UCSD-AML1 (cell line): ENCODE results near the gene ERO1B.
"Not testable (repeated sequence)": the region's sequence is repeated elsewhere in the genome, so short reads cannot be mapped to it uniquely, and the experiment has no call there.

Experiments
- DNase-seq: peaks from one replicate; lab custom pipeline; 2025; ENCODE audit not compliant: unreplicated experiment; lab: John Stamatoyannopoulos, UW

ERO1B gene

GRCh38 chr1:236281654-236282424 is at the start of gene ERO1B:
Gene ERO1B, minus strand, starts transcription at chr1:236281958. Its CDS starts 175 bp downstream, at chr1:236281783.
- DNase-seq, result peak; percentile 98

GRCh38 chr1:236331412-236331811 is 49.7 kb upstream of the ERO1B start:
- not testable (repeated sequence) for DNase-seq

GRCh38 chr1:236326432-236326831 is 44.7 kb upstream of the ERO1B start:
- DNase-seq, result no peak

GRCh38 chr1:236325567-236325966 is 43.8 kb upstream of the ERO1B start:
- DNase-seq, result no peak

GRCh38 chr1:236323819-236324411 is 42.2 kb upstream of the ERO1B start:
- no peak for DNase-seq

- DNase-seq, result no peak
Measured at GRCh38 chr1:236322566-236323409, 41.0 kb upstream of the ERO1B start.

GRCh38 chr1:236321101-236321500 is 39.3 kb upstream of the ERO1B start:
- DNase-seq, result no peak

- DNase-seq, result no peak
Measured at GRCh38 chr1:236320671-236321070, 38.9 kb upstream of the ERO1B start.

GRCh38 chr1:236320214-236320613 is 38.5 kb upstream of the ERO1B start:
- DNase-seq, result no peak

- DNase-seq, result no peak
Measured at GRCh38 chr1:236316437-236316836, 34.7 kb upstream of the ERO1B start.

- no peak for DNase-seq
Measured at GRCh38 chr1:236315518-236315917, 33.8 kb upstream of the ERO1B start.

GRCh38 chr1:236315092-236315491 is 33.3 kb upstream of the ERO1B start:
- DNase-seq, result no peak

GRCh38 chr1:236314050-236314449 is 32.3 kb upstream of the ERO1B start:
- DNase-seq, result not testable (repeated sequence)

GRCh38 chr1:236313427-236313826 is 31.7 kb upstream of the ERO1B start:
- no peak for DNase-seq

- DNase-seq, result no peak
Measured at GRCh38 chr1:236311040-236311439, 29.3 kb upstream of the ERO1B start.

- no peak for DNase-seq
Measured at GRCh38 chr1:236308827-236309226, 27.1 kb upstream of the ERO1B start.

- no peak for DNase-seq
Measured at GRCh38 chr1:236307435-236307834, 25.7 kb upstream of the ERO1B start.

- no peak for DNase-seq
Measured at GRCh38 chr1:236304682-236305081, 22.9 kb upstream of the ERO1B start.

GRCh38 chr1:236303675-236304074 is 21.9 kb upstream of the ERO1B start:
- peak; percentile 13 for DNase-seq

- DNase-seq, result no peak
Measured at GRCh38 chr1:236302941-236303340, 21.2 kb upstream of the ERO1B start.

GRCh38 chr1:236301958-236302335 is 20.2 kb upstream of the ERO1B start:
- no peak for DNase-seq
